ENCODE results near the gene GTSE1.

The GTSE1 gene

DNA sequence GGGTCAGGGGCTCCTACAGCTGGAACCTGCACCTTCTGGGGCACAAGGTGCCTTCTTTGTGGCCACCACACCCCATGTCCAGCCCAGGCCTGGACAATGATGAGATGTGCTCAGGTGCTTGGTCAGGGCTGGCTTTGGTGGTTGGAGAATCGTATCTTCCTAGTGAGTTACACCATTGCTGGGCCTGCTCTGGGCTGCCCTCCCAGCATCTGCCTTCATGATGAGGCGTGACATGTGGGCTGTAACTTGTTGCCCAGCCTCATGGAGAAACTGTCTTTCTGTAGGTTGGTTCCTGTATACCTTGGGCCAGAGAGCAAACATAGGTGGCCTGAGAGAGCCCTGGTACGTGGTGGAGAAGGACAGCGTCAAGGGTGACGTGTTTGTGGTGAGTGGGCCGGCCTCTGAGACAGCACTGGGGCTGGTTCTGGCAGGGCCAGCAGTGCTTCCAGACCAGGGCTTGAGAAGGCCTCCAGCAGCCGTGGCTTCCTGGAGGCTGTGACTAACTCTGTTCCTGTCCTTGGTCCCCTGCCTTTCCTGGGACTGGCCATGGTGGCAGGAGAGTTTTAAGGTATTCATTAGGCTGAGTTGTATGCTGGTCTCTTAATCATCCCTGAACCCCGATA is 56.9 kb downstream of the GTSE1 start:
- DNase-seq (ENCODE audit: low spot score in 2 of 2): no peak
- Mint-ChIP-seq H3K4me1 (peaks cover 16% of the 10 kb centered on the region), H3K4me3 (no peak overlapping the region), H3K9me3 (no peaks in the 10 kb centered on the region), H3K27me3 (no peaks in the 10 kb centered on the region), H3K36me3 (peaks cover 27% of the 10 kb centered on the region), H3K27ac (no peak overlapping the region)
- ATAC-seq (ENCODE audit: low read depth): no peak

DNA sequence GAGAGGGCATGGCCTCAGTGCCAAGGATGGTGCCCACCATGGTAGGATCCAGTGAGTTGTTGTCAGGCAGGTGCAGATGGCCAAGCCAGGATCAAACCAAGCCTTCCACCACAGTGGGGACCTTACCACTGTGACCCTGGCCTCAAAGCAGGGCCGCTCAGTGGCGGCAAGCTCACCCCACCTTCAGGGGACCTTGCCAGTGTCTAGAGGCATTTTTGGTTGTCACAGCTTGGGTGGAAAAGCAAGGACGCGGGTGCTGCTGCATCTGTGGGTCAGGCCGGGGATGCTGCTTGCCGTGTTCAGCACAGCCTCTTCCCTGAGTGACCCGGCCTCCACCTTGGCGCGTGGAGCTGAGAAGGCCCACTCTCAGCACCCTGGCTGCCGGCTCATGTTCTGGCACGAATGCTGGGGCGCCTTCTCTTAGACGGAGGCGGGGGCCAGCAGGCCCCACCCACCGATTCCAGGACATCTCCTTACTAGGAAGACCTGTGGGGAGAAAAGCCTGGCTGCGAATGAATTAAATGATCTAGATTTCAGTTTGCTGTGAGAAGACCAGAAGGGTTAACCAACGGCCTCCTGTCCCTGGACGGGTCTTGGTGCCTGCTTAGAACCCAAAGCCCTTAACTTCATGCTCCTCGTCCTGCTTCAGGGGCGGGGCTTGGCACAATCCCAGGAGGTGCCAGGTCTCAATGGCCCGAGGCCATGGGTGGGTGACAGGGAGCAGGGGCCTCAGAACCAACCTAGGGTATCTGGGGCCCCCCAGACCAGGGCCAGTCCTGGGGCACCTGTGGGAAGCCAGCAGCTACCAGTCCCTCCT is 57.7 kb downstream of the GTSE1 start:
- no peaks in the 10 kb centered on the region for H3K9me3 Mint-ChIP-seq
- H3K4me1 Mint-ChIP-seq: peaks cover 12% of the 10 kb centered on the region
- DNase-seq (ENCODE audit: low spot score in 2 of 2) (no peak), ATAC-seq (ENCODE audit: low read depth) (no peak)
- peaks cover 23% of the 10 kb centered on the region for H3K36me3 Mint-ChIP-seq
- H3K4me3 Mint-ChIP-seq: no peak overlapping the region
- H3K27me3 Mint-ChIP-seq: no peaks in the 10 kb centered on the region
- H3K27ac Mint-ChIP-seq: no peak overlapping the region

DNA sequence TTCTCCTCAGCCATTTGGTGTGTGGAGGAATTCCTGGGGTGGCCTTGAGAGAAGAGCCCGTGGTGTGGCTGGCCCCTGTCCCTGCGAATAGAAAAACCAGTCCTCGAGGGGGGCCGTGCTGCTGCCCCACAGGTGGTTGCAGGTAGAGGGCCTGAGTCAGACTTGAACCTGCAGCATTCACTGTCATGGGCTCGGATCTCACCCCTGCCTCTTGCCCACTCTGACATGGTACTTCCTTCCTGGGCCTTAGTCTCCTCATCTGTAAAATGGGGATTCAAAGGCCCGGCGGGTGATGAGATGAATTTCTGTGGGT is 58.3 kb downstream of the GTSE1 start:
- Mint-ChIP-seq H3K36me3 (peaks cover 21% of the 10 kb centered on the region), H3K4me3 (no peak overlapping the region), H3K4me1 (peaks cover 9% of the 10 kb centered on the region), H3K27ac (no peak overlapping the region), H3K27me3 (no peaks in the 10 kb centered on the region), H3K9me3 (no peaks in the 10 kb centered on the region)
- DNase-seq (ENCODE audit: low spot score in 2 of 2) (no peak), ATAC-seq (ENCODE audit: low read depth) (no peak)

DNA sequence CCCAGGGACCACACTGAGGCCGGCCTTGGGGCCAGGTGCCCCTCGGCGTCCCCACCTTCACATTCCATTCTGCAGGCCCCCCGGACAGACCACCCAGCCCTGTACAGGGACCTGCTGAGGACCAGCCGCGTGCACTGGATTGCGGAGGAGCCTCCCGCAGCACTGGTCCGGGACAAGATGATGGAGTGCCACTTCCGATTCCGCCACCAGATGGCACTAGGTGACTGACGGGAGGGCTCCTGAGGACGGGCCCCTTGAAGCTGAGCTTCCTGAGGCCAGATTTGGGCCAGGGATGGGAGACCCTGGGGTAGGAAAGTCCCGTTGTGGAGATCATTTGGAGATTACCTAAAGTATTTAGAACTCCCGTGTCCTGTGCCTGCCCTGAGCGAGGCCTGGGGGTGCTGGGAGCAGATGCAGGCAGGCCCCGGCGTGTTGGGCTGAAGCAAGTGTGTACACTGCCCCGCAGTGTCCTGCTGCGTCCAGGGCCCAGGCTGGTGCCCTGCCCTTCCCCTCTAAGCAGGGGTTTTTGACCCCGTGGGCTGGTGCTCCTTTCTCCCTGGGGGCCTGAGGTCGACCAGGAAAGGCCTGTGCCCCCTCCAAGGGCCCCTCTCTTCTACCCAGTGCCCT is 58.8 kb downstream of the GTSE1 start:
- Mint-ChIP-seq H3K9me3 (no peaks in the 10 kb centered on the region), H3K27me3 (no peaks in the 10 kb centered on the region), H3K4me1 (peaks cover 9% of the 10 kb centered on the region), H3K36me3 (peaks cover 20% of the 10 kb centered on the region), H3K4me3 (no peak overlapping the region), H3K27ac (no peak overlapping the region)
- ATAC-seq (ENCODE audit: low read depth) (peak; percentile 70), DNase-seq (ENCODE audit: low spot score in 2 of 2) (peak; percentile 62 to 77)

DNA sequence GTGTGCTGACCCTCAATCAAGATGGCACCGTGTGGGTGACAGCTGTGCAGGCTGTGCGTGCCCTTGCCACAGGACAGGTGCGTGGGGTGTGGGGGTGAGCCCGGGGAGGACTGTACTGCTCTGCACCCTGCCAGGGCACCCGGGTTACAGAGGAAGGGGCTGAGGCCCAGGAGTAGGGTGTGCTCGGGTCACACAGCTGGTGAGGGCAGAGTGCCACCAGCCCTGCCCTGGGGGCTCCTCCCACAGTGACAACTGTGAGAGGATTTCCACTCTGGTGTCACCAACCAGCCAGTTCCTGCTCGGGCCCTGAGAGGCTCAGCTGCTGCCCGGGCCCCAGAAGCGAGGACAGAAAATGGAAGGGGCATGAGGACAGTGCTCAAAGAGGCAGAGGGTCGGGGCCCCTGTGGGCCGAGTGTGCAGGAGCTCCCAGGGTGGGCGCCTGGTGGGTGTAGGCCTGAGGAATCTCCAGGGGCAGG is 59.4 kb downstream of the GTSE1 start:
- H3K36me3 Mint-ChIP-seq: peaks cover 17% of the 10 kb centered on the region
- no peak overlapping the region for H3K4me3 Mint-ChIP-seq
- no peaks in the 10 kb centered on the region for H3K27me3 Mint-ChIP-seq
- H3K9me3 Mint-ChIP-seq: no peaks in the 10 kb centered on the region
- no peak for DNase-seq (ENCODE audit: low spot score in 2 of 2)
- no peak overlapping the region for H3K27ac Mint-ChIP-seq
- peaks cover 9% of the 10 kb centered on the region for H3K4me1 Mint-ChIP-seq
- no peak for ATAC-seq (ENCODE audit: low read depth)

DNA sequence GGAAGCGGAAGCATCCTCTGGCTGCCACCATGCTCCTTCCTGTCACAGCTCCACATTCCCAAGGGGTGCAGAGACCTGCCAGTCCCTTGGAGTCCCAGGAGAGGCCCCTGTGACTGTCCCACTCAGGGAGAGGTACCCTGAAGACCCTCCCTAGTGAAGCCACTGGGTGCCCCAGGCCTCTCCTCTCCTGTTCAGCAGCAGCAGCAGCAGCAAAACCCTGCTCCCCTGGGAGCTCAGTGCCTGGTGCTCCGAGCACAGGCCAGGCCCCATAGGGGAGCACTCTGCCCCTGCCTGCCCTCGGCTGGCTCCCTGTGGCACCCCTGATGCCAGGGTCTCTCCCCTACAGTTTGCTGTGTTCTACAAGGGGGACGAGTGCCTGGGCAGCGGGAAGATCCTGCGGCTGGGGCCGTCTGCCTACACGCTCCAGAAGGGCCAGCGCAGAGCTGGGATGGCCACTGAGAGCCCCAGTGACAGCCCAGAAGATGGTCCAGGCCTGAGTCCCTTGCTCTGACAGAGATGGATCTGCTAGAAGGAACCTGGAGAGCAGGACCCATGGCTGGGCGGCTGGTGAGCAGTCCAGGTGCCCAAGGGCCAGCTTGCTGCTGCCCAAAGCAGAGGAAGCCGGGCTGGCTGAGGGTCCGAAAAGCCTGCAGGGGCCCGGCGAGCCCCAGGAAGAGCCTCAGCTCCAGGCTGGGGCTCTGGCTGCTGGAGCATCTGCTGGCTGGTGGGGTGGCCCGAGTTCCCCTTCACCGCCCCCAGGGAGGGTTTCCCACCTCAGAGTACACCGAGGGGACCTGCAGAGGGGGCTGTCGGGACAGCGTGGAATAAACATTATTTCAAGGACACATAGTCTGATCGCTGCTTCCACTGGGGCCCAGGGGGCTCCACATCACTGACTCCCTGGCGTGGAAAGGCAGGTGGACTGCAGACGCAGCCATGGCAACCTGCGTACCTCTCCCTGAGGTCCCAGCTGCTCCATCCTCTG is 60.1 kb downstream of the GTSE1 start:
- H3K9me3 Mint-ChIP-seq: no peaks in the 10 kb centered on the region
- H3K4me1 Mint-ChIP-seq: peaks cover 9% of the 10 kb centered on the region
- no peak for DNase-seq (ENCODE audit: low spot score in 2 of 2)
- no peak overlapping the region for H3K4me3 Mint-ChIP-seq
- no peak overlapping the region for H3K27ac Mint-ChIP-seq
- no peaks in the 10 kb centered on the region for H3K27me3 Mint-ChIP-seq
- ATAC-seq (ENCODE audit: low read depth): no peak
- peaks cover 14% of the 10 kb centered on the region for H3K36me3 Mint-ChIP-seq

DNA sequence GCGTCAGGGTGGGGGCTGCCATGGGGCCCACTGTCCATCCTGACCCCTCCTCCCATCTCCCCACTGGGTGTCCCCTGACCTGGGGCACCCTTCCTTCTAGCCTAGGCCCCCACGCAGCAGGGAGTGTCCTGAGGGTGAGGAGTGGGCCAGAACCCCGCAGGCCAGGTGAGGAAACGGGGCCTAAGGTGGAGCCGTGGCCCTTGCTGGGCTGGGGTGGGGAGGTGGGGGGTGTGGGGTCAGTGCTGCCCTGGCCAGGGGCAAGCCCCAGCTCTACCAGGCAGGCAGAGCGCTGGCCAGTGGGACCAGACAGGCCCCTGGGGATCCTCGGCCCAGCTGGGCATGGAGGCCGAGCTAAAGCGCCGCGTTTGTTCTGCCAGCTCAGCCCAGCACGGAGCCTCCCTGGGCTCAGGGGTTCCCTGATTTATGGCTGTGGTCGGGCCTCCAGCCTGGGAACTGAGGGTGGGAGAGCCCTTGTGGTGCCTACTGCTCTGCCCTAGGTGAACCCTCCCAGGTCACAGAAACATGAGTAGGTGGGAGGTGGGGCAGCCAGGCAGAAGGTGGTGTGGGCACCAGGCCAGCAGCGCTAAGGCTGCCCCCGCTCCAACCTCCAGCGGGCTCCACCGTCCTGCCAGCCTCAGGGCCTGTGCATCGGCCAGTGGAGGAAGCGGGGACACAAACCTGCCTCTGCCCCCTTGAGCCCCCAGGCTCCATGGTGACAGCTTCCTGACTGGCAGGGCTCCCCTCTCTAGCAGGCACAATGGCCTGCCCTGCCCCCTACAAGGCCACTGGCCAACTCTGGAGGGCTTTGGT is 61.2 kb downstream of the GTSE1 start:
- H3K36me3 Mint-ChIP-seq: peaks cover 13% of the 10 kb centered on the region
- peaks cover 8% of the 10 kb centered on the region for H3K4me1 Mint-ChIP-seq
- ATAC-seq (ENCODE audit: low read depth): no peak
- no peak overlapping the region for H3K4me3 Mint-ChIP-seq
- H3K9me3 Mint-ChIP-seq: no peaks in the 10 kb centered on the region
- no peaks in the 10 kb centered on the region for H3K27me3 Mint-ChIP-seq
- H3K27ac Mint-ChIP-seq: no peak overlapping the region
- DNase-seq (ENCODE audit: low spot score in 2 of 2): no peak

DNA sequence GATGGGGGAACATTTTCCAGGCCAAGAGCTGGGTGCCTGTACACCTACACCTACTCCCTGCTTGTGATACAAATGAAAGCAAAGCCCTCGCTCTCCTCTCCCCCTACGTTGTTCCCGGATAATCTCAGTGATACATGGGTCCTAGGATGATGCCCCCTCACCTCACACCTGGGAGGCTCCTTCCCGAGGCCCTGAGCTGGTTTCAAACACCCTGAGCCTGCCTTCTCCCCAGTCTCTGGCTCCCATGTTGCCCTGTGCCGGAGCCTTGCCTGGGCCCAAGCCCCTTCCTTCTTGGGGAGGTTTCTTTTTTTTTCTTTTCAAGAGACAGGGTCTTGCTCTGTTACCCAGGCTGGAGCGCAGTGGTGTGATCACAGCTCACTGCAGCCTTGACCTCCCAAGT is 62.1 kb downstream of the GTSE1 start:
- H3K27ac Mint-ChIP-seq: no peak overlapping the region
- no peak for ATAC-seq (ENCODE audit: low read depth)

DNA sequence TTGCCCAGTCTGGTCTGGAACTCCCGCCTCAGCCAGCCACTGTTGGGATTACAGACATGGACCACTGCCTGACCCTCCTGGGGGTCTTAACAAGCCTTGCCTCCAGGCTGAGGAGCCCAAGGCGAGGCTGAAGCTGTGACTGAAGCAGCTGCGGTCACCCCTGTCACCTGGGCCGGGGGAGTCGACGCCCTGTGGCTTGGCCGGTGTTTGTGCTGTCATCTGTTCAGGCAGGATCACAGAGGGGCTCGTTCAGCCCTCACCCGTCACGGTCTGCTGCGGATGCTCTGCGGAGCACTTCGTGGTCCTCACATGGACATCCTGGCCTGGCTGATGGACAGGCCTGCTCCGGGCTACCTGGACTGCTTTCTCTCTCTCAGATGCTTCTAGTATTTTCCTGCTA is 62.7 kb downstream of the GTSE1 start:
- H3K4me3 Mint-ChIP-seq: no peak overlapping the region
- no peak for DNase-seq (ENCODE audit: low spot score in 2 of 2)
- H3K4me1 Mint-ChIP-seq: peaks cover 10% of the 10 kb centered on the region
- no peak overlapping the region for H3K27ac Mint-ChIP-seq
- H3K27me3 Mint-ChIP-seq: no peaks in the 10 kb centered on the region
- ATAC-seq (ENCODE audit: low read depth): no peak
- no peaks in the 10 kb centered on the region for H3K9me3 Mint-ChIP-seq
- peaks cover 15% of the 10 kb centered on the region for H3K36me3 Mint-ChIP-seq

More for the DNA sequence above, 62.1 kb downstream of the GTSE1 start:
- no peaks in the 10 kb centered on the region for H3K27me3 Mint-ChIP-seq
- no peak overlapping the region for H3K4me3 Mint-ChIP-seq
- no peak for DNase-seq (ENCODE audit: low spot score in 2 of 2)
- H3K36me3 Mint-ChIP-seq: peaks cover 15% of the 10 kb centered on the region
- peaks cover 10% of the 10 kb centered on the region for H3K4me1 Mint-ChIP-seq
- no peaks in the 10 kb centered on the region for H3K9me3 Mint-ChIP-seq

DNA sequence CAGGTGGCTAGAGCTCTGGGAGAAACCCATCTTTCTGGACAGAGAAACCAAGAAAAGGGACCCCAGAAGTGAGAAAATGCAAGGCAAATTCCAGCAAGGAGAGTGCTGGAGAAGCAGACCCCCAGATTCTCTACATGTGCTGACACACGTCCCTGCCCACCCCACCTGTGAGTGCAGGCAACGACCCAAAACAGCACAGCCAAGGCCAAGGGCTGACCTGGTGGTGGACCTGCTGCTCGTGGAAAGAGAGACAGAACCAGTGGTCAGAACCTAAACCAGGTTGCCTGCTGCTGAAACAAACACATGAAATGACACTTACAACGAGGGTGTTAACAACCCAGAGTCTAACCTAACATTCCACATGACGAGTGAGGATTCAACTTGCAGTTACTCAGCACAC is 63.4 kb downstream of the GTSE1 start:
- Mint-ChIP-seq H3K27ac (no peak overlapping the region), H3K36me3 (peaks cover 15% of the 10 kb centered on the region), H3K4me3 (no peak overlapping the region)

DNA sequence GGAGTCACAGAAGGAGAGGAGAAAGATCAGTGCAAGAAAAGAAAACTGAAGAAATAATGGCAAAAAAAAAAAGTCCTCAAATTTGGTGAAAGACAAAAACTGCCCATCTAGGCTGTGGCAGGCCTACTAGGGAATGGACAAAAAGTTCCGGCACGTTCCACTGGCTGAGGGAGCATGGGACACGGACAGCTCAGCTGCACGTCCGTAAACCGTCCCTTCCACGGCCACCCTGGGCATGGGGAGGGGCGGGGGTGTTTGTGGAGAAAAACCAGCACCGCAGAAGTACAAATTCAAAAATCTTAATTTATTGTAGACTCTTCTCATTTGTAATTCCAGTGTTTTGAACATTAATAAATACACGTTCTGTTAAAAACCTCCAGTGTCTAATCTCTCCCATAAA is 64.2 kb downstream of the GTSE1 start:
- no peak for DNase-seq (ENCODE audit: low spot score in 2 of 2)
- Mint-ChIP-seq H3K27me3 (no peaks in the 10 kb centered on the region), H3K36me3 (peaks cover 12% of the 10 kb centered on the region), H3K27ac (no peak overlapping the region), H3K4me1 (peaks cover 7% of the 10 kb centered on the region), H3K4me3 (no peak overlapping the region), H3K9me3 (no peaks in the 10 kb centered on the region)
- no peak for ATAC-seq (ENCODE audit: low read depth)

More for the DNA sequence above, 63.4 kb downstream of the GTSE1 start:
- no peaks in the 10 kb centered on the region for H3K9me3 Mint-ChIP-seq
- H3K4me1 Mint-ChIP-seq: peaks cover 11% of the 10 kb centered on the region
- DNase-seq (ENCODE audit: low spot score in 2 of 2): no peak
- ATAC-seq (ENCODE audit: low read depth): no peak
- H3K27me3 Mint-ChIP-seq: no peaks in the 10 kb centered on the region

DNA sequence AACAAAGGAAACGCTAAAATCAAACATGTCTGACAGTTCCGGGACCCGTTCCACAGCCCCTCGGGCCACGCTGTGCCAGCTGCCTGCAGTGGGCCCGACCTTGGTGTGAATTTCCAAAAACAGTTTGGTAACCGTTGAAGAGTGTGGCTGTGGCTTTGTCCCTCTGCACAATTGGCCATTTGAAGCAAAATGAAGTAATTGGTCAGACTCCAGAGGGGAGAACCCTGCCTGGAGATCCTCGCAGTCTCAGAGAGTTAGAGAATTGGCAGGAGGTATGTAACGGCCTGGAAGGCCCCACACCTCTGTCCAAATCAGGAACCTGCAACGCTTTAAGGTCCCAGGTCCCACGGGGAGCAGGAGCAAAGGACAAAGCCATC is 65.1 kb downstream of the GTSE1 start:
- no peak for DNase-seq (ENCODE audit: low spot score in 2 of 2)
- Mint-ChIP-seq H3K9me3 (no peaks in the 10 kb centered on the region), H3K4me3 (no peak overlapping the region), H3K27ac (no peak overlapping the region), H3K36me3 (peaks cover 12% of the 10 kb centered on the region), H3K4me1 (peaks cover 7% of the 10 kb centered on the region), H3K27me3 (no peaks in the 10 kb centered on the region)
- no peak for ATAC-seq (ENCODE audit: low read depth)

Data from memory B cell (primary cell).